G401.6 (cell line): ENCODE measurements around the gene MCC.

Experiments
- FAIRE-seq: peaks from 2 replicates; lab custom pipeline; 2012; peaks lifted over from hg19 to GRCh38; lab: Jason Lieb, UNC

The MCC gene

GRCh38 chr5:113052041-113052795 is 436.0 kb downstream of the MCC start:
- no peak for FAIRE-seq

GRCh38 chr5:113050721-113051382 is 437.4 kb downstream of the MCC start:
- no peak for FAIRE-seq

- no peak for FAIRE-seq
Measured at GRCh38 chr5:113048931-113049330, 439.3 kb downstream of the MCC start.

GRCh38 chr5:113047733-113048652 is 440.3 kb downstream of the MCC start:
- FAIRE-seq: no peak

GRCh38 chr5:113047234-113047633 is 441.0 kb downstream of the MCC start:
- FAIRE-seq: no peak

- no peak for FAIRE-seq
Measured at GRCh38 chr5:113044776-113045465, 443.3 kb downstream of the MCC start.

- FAIRE-seq: no peak
Measured at GRCh38 chr5:113043491-113043931, 444.7 kb downstream of the MCC start.

- FAIRE-seq: no peak
Measured at GRCh38 chr5:113042491-113043243, 445.6 kb downstream of the MCC start.

- FAIRE-seq: no peak
Measured at GRCh38 chr5:113040672-113041260, 447.5 kb downstream of the MCC start.

- FAIRE-seq: no peak
Measured at GRCh38 chr5:113039934-113040285, 448.3 kb downstream of the MCC start.

GRCh38 chr5:113039229-113039933 is 448.9 kb downstream of the MCC start:
- no peak for FAIRE-seq

GRCh38 chr5:113038714-113039113 is 449.5 kb downstream of the MCC start:
- FAIRE-seq: no peak

GRCh38 chr5:113038136-113038535 is 450.1 kb downstream of the MCC start:
- no peak for FAIRE-seq

GRCh38 chr5:113036826-113037225 is 451.4 kb downstream of the MCC start:
- no peak for FAIRE-seq

GRCh38 chr5:113036321-113036720 is 451.9 kb downstream of the MCC start:
- FAIRE-seq: no peak

GRCh38 chr5:113035096-113035495 is 453.2 kb downstream of the MCC start:
- no peak for FAIRE-seq

GRCh38 chr5:113034182-113034773 is 454.0 kb downstream of the MCC start:
- no peak for FAIRE-seq

GRCh38 chr5:113031557-113031956 is 456.7 kb downstream of the MCC start:
- FAIRE-seq: no peak

GRCh38 chr5:113031104-113031503 is 457.1 kb downstream of the MCC start:
- FAIRE-seq: no peak

GRCh38 chr5:113029614-113030013 is 458.6 kb downstream of the MCC start:
- FAIRE-seq: no peak
